Measurements from ENCODE around the gene IL20RA. TPM values are rescaled to one million over a fixed set of nuclear protein-coding genes. Genes with fewer than 3 reads are reported as not detected.
"Not testable (repeated sequence)": the region's sequence is repeated elsewhere in the genome, so short reads cannot be mapped to it uniquely, and the experiment has no call there.

IL20RA gene
- total RNA-seq, 1 experiment from 2014 or later: 1.6 TPM

DNA sequence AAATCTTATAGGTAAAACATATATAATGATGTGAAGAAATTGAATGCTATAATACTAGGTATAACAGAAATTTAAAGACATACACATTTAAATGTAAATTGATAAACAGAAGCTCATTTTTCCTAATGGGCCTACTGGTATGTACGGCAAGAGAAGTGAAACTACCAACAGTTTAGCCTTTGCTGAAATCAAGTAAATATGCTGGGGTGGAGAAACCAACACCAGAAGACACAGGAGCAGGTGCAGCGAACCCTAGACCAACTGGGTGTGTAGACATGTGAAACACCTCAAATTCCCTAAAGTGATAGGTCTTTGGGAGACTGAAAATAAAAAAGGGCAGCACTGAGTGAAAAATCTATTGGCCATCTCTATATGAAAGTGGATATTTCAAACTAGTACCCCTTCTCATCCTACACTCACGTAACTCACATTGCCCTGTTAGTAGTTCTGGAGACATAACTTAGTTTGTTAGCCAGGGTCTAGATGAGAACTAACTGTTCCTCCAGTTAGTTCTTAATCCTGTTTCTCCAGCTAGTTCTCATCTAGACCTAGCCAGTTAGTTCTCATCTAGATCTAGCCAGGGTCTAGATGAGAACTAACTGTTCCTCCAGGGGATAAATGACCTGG, 69.6 kb downstream of the IL20RA start:
- Histone ChIP-seq H3K4me1 (no peaks in the 10 kb centered on the region), H3K27me3 (replicated peaks; ENCODE audit: control insufficient read depth, insufficient read depth, low read length) (no peaks in the 10 kb centered on the region), H3K36me3 (ENCODE audit: control insufficient read depth, insufficient read depth, low read length) (no peaks in the 10 kb centered on the region), H3K9me3 (no peaks in the 10 kb centered on the region), H3K4me3 (ENCODE audit: low read depth, low read length) (no peak overlapping the region)
- Mint-ChIP-seq H3K4me1 (ENCODE audit: low read depth, unreplicated experiment) (no peaks in the 10 kb centered on the region), H3K36me3 (ENCODE audit: insufficient read depth, unreplicated experiment) (no peaks in the 10 kb centered on the region), H3K27ac (ENCODE audit: unreplicated experiment) (no peak overlapping the region), H3K9me3 (ENCODE audit: unreplicated experiment) (no peaks in the 10 kb centered on the region), H3K4me3 (ENCODE audit: unreplicated experiment) (no peak overlapping the region), H3K27me3 (ENCODE audit: insufficient read depth, unreplicated experiment) (peaks cover 2% of the 10 kb centered on the region)
- TF ChIP-seq, protein P1, sequence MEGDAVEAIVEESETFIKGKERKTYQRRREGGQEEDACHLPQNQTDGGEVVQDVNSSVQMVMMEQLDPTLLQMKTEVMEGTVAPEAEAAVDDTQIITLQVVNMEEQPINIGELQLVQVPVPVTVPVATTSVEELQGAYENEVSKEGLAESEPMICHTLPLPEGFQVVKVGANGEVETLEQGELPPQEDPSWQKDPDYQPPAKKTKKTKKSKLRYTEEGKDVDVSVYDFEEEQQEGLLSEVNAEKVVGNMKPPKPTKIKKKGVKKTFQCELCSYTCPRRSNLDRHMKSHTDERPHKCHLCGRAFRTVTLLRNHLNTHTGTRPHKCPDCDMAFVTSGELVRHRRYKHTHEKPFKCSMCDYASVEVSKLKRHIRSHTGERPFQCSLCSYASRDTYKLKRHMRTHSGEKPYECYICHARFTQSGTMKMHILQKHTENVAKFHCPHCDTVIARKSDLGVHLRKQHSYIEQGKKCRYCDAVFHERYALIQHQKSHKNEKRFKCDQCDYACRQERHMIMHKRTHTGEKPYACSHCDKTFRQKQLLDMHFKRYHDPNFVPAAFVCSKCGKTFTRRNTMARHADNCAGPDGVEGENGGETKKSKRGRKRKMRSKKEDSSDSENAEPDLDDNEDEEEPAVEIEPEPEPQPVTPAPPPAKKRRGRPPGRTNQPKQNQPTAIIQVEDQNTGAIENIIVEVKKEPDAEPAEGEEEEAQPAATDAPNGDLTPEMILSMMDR (IDR thresholded peaks at IDR 0.05; ENCODE audit: insufficient read depth in 1 of 2, low read depth in 1 of 2, low read length in 1 of 2, severe bottlenecking in 1 of 2, unreplicated experiment in 1 of 2): no peak
- DNase-seq: no peak
- ChIA-PET POLR2A (no interaction called here), CTCF (no interaction called here)
- no TSS peak for BruUV-seq (replicated peaks)
- intact Hi-C loops (cut with micrococcal nuclease; ENCODE audit: unreplicated experiment): no loop called here

DNA sequence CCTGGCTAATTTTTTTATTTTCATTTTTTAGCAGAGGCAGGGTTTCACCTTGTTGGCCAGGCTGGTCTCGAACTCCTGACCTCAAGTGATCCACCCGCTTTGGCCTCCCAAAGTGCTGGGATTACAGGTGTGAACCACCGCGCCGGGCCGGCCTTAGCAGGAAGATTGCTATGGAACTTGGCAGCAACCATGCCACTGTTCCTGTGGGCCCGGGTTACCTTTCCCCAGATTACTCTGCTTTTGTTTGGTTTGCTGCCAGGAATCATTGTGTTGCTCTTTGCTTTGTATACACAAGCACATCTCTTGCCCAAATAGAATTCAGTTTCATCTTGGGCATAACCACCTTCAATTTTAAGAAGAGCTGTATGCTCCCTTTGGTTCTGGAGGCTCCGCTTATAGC, 71.0 kb downstream of the IL20RA start:
- CTCF ChIA-PET; H3K9me3 ChIP-seq; H3K4me3 Mint-ChIP-seq (ENCODE audit: unreplicated experiment); DNase-seq; BruUV-seq (replicated peaks); H3K27me3 ChIP-seq (replicated peaks; ENCODE audit: control insufficient read depth, insufficient read depth, low read length); H3K9me3 Mint-ChIP-seq (ENCODE audit: unreplicated experiment); H3K4me1 Mint-ChIP-seq (ENCODE audit: low read depth, unreplicated experiment); H3K4me3 ChIP-seq (ENCODE audit: low read depth, low read length); H3K27me3 Mint-ChIP-seq (ENCODE audit: insufficient read depth, unreplicated experiment); H3K36me3 Mint-ChIP-seq (ENCODE audit: insufficient read depth, unreplicated experiment); H3K36me3 ChIP-seq (ENCODE audit: control insufficient read depth, insufficient read depth, low read length); POLR2A ChIA-PET; H3K27ac Mint-ChIP-seq (ENCODE audit: unreplicated experiment); intact Hi-C loops (cut with micrococcal nuclease; ENCODE audit: unreplicated experiment); H3K4me1 ChIP-seq: not testable (repeated sequence)

GRCh38 chr6:136971609-136972008, 73.2 kb downstream of the IL20RA start:
- peaks cover 7% of the 10 kb centered on the region for H3K4me1 Mint-ChIP-seq (ENCODE audit: low read depth, unreplicated experiment)
- TF ChIP-seq, protein P1 (IDR thresholded peaks at IDR 0.05; ENCODE audit: insufficient read depth in 1 of 2, low read depth in 1 of 2, low read length in 1 of 2, severe bottlenecking in 1 of 2, unreplicated experiment in 1 of 2): no peak
- Histone ChIP-seq H3K27me3 (replicated peaks; ENCODE audit: control insufficient read depth, insufficient read depth, low read length) (no peaks in the 10 kb centered on the region), H3K36me3 (ENCODE audit: control insufficient read depth, insufficient read depth, low read length) (no peaks in the 10 kb centered on the region), H3K4me1 (no peaks in the 10 kb centered on the region), H3K9me3 (no peaks in the 10 kb centered on the region), H3K4me3 (ENCODE audit: low read depth, low read length) (no peak overlapping the region)
- no peaks in the 10 kb centered on the region for H3K27me3 Mint-ChIP-seq (ENCODE audit: insufficient read depth, unreplicated experiment)
- H3K4me3 Mint-ChIP-seq (ENCODE audit: unreplicated experiment): no peak overlapping the region
- peaks cover 9% of the 10 kb centered on the region for H3K9me3 Mint-ChIP-seq (ENCODE audit: unreplicated experiment)
- ChIA-PET POLR2A (no interaction called here), CTCF (interaction anchor here (0.6 kb wide), 1 partner anchor 270 kb away, joined by 4 read pairs; no protein-coding TSS in a partner anchor)
- H3K36me3 Mint-ChIP-seq (ENCODE audit: insufficient read depth, unreplicated experiment): no peaks in the 10 kb centered on the region
- no TSS peak for BruUV-seq (replicated peaks)
- intact Hi-C loops (cut with micrococcal nuclease; ENCODE audit: unreplicated experiment): no loop called here
- no peak for DNase-seq
- H3K27ac Mint-ChIP-seq (ENCODE audit: unreplicated experiment): no peak overlapping the region

Measured in Caco-2 (cell line).